NCI-H460 (cell line): Measurements from ENCODE around the gene RRAS. TPM values are rescaled to one million over a fixed set of nuclear protein-coding genes. Genes with fewer than 3 reads are reported as not detected.

Experiments used
- small RNA-seq, 2 experiments: library from RNA; depleted of rRNA; stranded (forward); fragments of <200 nt; gene quantifications; one replicate each; pipeline ENCODE3, GENCODE V24; 2014
- total RNA-seq: library from RNA; depleted of rRNA; stranded (reverse); fragments of >200 nt; shearing (Covaris generic); gene quantifications from 2 replicates; pipeline ENCODE4 v1.2.3, GENCODE V29; 2014; rRNA removed

RRAS gene
- total RNA-seq, 1 experiment from 2014 or later: 17.2 TPM

Small RNA genes within 50 kb of the gene (small RNA-seq; reads per million reads assigned to genes)
- gene MIR5088: 0 to 0.23 reads per million in 2 experiments

Other genes with a start within 250 kb of the RRAS start
- not detected in 2 replicates for gene PTH2, start 216.7 kb downstream of the RRAS start, total RNA-seq
- not detected in 2 replicates for gene GFY, start 214.8 kb downstream of the RRAS start, total RNA-seq
- 0.17 TPM in 1 of 2 replicates, not detected in the other for gene SLC17A7, start 198.6 kb downstream of the RRAS start, total RNA-seq
- 48.5 and 69.4 TPM in 2 replicates for gene PIH1D1, start 188.3 kb downstream of the RRAS start, total RNA-seq
- 24.7 and 32.4 TPM in 2 replicates for gene ALDH16A1, start 186.9 kb downstream of the RRAS start, total RNA-seq
- 0.12 and 0.35 TPM in 2 replicates for gene FLT3LG, start 165.9 kb downstream of the RRAS start, total RNA-seq
- gene RPL13A, start 152.5 kb downstream of the RRAS start, total RNA-seq: 3,401 and 3,992 TPM in 2 replicates
- 2,280 and 2,727 TPM in 2 replicates for gene RPS11, start 143.7 kb downstream of the RRAS start, total RNA-seq
- 0.77 TPM in 1 of 2 replicates, not detected in the other for gene FCGRT, start 127.5 kb downstream of the RRAS start, total RNA-seq
- 3.1 and 5.6 TPM in 2 replicates for gene RCN3, start 112.1 kb downstream of the RRAS start, total RNA-seq
- 21.8 and 31.8 TPM in 2 replicates for gene NOSIP, start 59.6 kb downstream of the RRAS start, total RNA-seq
- gene PRRG2, start 58.8 kb downstream of the RRAS start, total RNA-seq: 0.14 TPM in 1 of 2 replicates, not detected in the other
- 2.1 and 3.0 TPM in 2 replicates for gene PRR12, start 49.0 kb downstream of the RRAS start, total RNA-seq
- 8.3 and 12.3 TPM in 2 replicates for gene SCAF1, start 2.1 kb upstream of the RRAS start, total RNA-seq
- 36.5 and 38.0 TPM in 2 replicates for gene IRF3, start 25.7 kb upstream of the RRAS start, total RNA-seq
- gene BCL2L12, start 25.8 kb upstream of the RRAS start, total RNA-seq: 16.4 and 17.5 TPM in 2 replicates
- gene PRMT1, start 37.1 kb upstream of the RRAS start, total RNA-seq: 228 and 254 TPM in 2 replicates
- gene ADM5, start 49.5 kb upstream of the RRAS start, total RNA-seq: 3.1 and 3.2 TPM in 2 replicates
- 1.7 and 2.2 TPM in 2 replicates for gene CPT1C, start 51.0 kb upstream of the RRAS start, total RNA-seq
- not detected in 2 replicates for gene TSKS, start 123.2 kb upstream of the RRAS start, total RNA-seq
- 25.6 and 29.1 TPM in 2 replicates for gene AP2A1, start 126.9 kb upstream of the RRAS start, total RNA-seq
- 0.14 and 1.0 TPM in 2 replicates for gene FUZ, start 173.1 kb upstream of the RRAS start, total RNA-seq
- gene MED25, start 178.1 kb upstream of the RRAS start, total RNA-seq: 12.5 and 13.4 TPM in 2 replicates
- gene PTOV1, start 211.0 kb upstream of the RRAS start, total RNA-seq: 24.9 and 25.8 TPM in 2 replicates
- 22.3 and 31.4 TPM in 2 replicates for gene PNKP, start 227.4 kb upstream of the RRAS start, total RNA-seq
- gene AKT1S1, start 237.2 kb upstream of the RRAS start, total RNA-seq: 16.2 and 17.0 TPM in 2 replicates
- gene TBC1D17, start 237.6 kb upstream of the RRAS start, total RNA-seq: 6.9 and 9.5 TPM in 2 replicates